SHP77 (cell line): Measurements from ENCODE around the gene MAGEF1.
"Not testable (repeated sequence)": the region's sequence is repeated elsewhere in the genome, so short reads cannot be mapped to it uniquely, and the experiment has no call there.

ENCODE experiments used
- DNase-seq, 2 experiments: peaks; one replicate each; lab custom pipeline; 2025; lab: John Stamatoyannopoulos, UW

The MAGEF1 gene

DNA sequence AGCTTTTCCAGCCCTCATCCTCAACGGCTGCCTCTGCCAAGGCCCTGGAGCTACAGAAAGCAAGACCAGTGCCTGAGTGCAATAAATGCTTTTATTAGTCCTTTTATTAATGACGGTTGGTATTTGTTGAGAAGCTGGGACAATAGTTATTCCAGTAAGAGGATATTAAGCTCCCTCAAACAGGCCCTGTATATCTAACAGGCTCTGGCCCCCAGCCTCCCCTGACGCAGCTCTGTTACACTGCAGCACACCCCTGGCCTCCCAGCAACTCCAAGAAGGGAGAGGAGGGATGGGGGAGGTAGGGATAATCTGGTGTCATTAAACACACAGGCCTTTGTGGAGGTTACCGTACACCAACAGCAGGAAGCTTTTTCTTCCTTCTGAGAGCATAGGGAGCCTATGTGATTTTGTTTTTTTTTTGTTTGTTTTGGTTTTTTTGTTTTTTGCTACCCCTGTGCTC, 30.8 kb upstream of the MAGEF1 start:
- no peak for DNase-seq

GRCh38 chr3:184741798-184742675, 30.2 kb upstream of the MAGEF1 start:
- DNase-seq: no peak

DNA sequence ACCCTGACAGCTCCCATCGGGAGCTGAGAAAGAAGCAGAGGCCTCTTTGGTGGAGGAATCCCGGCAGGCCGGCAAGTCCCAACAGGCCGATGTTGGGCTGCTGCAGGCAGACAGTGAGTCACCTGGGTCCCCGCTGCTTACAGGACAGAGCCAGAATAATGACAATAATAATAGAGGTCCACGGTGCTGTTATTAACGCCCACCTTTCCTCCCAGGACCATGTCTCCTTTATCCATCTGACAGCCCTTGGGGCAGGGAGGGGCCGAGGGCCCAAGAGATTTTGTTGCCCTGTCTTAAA, 29.3 kb upstream of the MAGEF1 start:
- no peak for DNase-seq

DNA sequence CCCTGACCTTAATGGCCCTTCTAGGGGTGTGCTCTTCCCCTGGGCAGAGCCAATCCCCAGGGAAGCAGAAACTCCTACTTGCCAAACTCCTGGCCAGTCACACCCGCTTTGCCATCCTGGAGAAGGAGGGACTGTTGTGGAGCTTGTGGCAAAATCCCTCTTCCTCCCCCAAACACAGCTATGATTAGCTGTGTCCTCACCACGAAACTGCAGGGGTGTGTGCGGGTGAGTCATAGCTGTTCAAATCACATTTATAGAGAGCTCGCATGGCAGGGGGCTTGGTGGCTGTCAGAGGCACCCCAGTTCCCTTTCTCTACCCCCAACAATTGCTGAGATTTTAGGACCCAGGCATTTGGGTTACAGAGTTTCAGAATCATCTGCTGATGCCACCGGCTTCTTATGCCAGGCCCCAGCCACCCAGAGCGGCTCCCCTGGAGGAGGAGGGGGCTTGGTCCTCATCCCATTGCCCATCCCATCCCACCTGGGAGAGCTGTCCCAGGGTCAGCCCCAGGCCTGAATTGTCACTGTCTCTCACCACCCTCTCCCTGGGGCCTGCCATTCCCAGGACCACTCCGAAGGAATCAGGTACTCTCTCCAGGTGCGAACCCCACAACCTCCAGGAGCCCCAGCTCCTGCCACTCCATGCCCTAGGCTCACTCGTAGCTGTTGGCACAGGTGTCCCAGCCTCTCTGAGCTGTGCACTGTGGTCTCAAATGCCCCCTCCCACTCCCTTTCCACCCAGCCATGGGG, 28.8 kb upstream of the MAGEF1 start:
- DNase-seq: no peak

DNA sequence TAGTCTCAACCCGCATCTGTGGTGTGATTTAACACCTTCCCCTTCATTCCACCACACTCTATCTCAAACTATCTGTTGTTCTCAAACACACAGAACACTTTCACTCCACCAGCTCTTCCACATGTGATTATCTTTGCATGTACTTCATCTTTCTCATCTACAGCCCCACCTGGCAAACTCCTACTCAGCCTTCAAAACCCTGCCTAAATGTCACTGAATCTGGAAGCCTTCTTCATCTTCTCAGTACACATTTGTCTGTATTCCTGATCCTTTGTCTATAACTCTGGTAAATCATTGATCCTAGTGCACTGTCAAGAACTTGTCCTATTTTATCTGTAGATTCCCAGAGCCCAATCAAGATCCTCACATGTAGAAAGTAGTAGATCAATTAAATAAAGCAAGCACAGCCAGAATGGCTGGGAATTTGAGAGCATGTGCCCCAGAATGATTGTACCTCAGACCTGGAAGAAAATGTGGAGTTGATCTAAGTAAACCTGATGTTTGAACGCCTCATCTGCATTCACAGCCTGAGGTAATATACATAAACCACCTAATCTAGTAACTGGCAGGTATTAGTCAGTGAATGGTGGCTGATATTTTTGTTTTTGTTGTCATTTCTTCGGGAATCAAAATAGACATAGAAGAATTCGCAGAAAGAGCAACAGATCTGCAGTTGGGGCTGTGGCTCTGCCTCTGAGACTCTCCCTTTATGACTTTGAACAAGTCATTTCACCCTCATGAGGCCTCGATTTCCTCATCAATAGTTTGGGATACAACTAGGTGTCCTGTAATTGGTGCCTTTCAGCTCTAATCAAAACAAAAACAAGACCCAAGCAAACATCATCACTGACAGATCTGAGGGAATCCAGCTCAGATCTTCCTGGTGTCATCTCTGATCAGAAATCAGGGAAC, 28.0 kb upstream of the MAGEF1 start:
- no peak for DNase-seq

DNA sequence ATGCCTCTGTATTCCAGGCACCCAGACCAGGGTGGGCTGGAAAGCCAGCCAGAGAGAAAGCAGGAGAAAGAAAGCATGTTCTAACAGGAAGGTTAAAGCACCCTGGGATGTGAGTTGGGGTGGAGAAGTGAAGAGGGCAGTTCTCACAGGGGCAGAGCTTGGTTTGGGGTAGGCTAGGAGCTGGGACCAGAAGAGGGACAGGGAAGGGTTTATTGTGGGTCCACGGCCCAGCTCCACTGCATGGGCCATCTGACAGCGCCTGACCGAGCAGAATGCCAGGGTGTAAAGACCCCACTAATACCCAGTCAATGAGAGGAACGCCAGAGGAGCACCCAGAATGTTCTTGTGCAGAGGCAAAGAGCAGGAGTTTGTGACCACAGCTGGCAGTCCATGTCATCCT, 27.1 kb upstream of the MAGEF1 start:
- DNase-seq: no peak

GRCh38 chr3:184738506-184738890, 26.6 kb upstream of the MAGEF1 start:
- DNase-seq: no peak

DNA sequence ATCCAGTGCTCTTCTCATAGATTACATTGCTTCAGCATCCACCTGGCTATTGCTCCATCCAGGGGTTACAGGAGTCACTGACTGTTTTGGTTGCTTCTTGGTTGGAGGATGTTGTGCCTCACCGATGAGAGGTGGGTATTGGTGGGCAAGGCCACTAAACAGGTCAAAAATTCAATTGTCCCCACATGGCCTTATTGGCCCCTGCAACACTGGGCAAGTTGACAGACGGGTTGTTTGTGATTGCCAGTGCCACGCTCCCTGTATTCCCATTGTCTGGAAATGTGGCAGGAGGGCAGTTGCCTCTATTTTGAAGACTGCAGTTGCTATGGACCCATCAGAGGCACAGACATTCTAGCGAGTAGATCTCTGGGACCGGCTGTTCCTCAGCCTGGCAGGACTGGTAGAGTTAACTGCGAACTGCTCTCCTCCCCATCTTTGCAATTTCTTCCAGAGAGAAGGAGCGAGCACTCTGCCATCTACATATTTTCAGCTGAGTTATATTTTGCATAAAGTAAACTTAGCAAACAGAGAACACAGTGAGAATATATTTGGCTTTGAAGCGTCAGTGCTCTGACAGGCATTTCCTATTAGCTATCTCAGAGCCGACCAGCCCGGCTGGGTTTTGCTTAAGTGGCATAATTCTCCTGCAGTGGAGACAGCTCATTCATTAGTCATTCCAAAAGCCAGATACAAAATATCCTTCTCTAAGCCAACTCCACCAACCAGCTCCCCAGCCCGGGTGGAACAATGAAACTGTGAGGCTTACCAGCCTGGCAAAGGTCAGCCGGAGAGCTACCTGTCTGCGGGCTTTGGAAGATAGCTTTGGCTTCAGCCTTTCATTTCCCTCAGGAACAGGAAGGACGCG, 26.0 kb upstream of the MAGEF1 start:
- DNase-seq: no peak

GRCh38 chr3:184737063-184737462, 25.2 kb upstream of the MAGEF1 start:
- DNase-seq: no peak

- DNase-seq: no peak
These were observed 23.2 kb upstream of the MAGEF1 start for GRCh38 chr3:184734903-184735701.

DNA sequence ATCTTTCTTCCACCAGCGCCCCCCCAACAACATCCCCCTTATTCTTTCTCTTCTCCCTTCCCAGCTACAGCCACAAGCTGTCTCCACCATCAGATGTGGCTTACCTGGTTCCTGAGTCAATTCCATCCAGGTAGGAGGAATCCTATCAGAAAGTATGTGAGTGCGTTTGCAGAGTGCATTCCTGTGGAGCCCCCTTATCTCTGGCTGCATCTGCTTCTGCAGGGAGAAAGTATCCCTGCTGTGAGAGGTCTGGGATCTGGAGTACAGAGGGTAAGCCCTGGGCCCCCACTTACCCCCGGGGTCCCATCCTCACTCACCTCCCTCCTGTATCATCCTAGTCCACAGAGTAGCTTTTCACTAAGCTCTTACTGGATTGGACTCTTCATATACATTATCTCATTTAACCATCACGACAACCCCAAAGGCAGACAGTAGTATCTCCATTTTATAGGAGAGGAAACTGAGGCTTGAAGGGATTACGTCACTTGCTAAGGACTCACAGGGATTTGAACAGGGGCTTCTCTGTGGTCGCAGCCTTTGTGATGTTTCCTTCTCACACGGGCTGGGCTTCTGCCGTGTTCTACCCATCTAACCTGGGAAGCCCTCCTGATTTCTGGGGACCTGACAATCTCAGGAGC, 22.2 kb upstream of the MAGEF1 start:
- DNase-seq: no peak

DNA sequence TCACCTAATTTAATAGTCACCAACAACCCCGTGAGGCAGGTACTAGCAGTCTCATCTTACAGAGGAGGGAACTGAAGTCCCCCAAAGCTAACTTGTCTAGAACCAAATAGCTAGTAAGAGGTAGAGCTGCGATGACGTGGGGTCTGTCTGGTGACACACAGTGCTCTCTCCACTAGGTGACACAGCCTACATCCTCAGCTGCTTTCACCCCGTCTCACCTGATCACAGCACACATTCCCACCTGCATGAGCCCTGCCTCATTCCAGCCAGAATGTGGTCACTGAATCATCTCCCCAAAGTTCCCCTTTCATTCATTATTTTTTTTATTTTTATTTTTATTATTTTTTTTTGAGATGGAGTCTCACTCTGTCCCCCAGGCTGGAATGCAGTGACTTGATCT, 21.3 kb upstream of the MAGEF1 start:
- no peak for DNase-seq

GRCh38 chr3:184731786-184732537, 20.1 kb upstream of the MAGEF1 start:
- DNase-seq: no peak

GRCh38 chr3:184730924-184731323, 19.1 kb upstream of the MAGEF1 start:
- no peak for DNase-seq

- not testable (repeated sequence) for DNase-seq
These were observed 17.3 kb upstream of the MAGEF1 start for GRCh38 chr3:184729154-184729553.

DNA sequence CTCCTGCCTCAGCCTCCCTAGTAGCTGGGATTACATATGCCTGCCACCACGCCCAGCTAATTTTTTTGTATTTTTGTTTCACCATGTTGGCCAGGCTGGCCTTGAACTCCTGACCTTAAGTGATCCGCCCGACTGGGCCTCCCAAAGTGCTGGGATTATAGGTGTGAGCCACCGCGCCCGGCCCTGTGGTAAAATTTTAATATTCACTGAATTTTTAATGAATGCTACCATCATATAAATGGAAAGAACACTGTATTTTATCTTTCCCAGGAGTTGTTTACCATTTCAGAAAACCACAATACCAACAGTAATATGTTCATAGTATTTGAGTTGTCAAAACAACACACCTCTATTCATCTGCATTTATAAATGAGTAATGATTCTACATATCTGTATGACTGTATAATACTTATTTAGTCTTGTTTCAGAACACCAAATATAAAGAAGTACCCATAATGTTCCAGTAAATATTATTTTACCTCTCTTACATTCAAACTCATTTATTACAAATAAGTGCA, 16.2 kb upstream of the MAGEF1 start:
- DNase-seq: no peak

GRCh38 chr3:184727357-184728009, 15.6 kb upstream of the MAGEF1 start:
- peak; percentile 75 for DNase-seq

- no peak for DNase-seq
These were observed 14.6 kb upstream of the MAGEF1 start for GRCh38 chr3:184726497-184726896.
